ENCODE measurements around the gene HYPK. TPM values are rescaled to one million over a fixed set of nuclear protein-coding genes. Genes with fewer than 3 reads are reported as not detected.

The HYPK gene, protein sequence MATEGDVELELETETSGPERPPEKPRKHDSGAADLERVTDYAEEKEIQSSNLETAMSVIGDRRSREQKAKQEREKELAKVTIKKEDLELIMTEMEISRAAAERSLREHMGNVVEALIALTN
- 20.6 TPM for total RNA-seq (2021; ENCODE audit: unreplicated experiment)
- 4.4 and 5.8 TPM in 2 replicates for polyA plus RNA-seq (2012)
- Bru-seq, nascent RNA: percentile 96 among the genes with signal in this experiment
- BruChase-seq, experiment 1, labeled RNA remaining after a 6-hour chase: percentile 95 among the genes with signal in this experiment
- BruChase-seq, experiment 2, labeled RNA remaining after a 2-hour chase: percentile 97 among the genes with signal in this experiment
- long read RNA-seq, transcript HYPK-202 (4 exons, 1,051 nt): major isoform, 81 of 118 reads
- long read RNA-seq, partial matches to known transcripts: 2 of 118 reads
- long read RNA-seq, other reads (novel, unspliced or antisense): 33 of 118 reads

DNA sequence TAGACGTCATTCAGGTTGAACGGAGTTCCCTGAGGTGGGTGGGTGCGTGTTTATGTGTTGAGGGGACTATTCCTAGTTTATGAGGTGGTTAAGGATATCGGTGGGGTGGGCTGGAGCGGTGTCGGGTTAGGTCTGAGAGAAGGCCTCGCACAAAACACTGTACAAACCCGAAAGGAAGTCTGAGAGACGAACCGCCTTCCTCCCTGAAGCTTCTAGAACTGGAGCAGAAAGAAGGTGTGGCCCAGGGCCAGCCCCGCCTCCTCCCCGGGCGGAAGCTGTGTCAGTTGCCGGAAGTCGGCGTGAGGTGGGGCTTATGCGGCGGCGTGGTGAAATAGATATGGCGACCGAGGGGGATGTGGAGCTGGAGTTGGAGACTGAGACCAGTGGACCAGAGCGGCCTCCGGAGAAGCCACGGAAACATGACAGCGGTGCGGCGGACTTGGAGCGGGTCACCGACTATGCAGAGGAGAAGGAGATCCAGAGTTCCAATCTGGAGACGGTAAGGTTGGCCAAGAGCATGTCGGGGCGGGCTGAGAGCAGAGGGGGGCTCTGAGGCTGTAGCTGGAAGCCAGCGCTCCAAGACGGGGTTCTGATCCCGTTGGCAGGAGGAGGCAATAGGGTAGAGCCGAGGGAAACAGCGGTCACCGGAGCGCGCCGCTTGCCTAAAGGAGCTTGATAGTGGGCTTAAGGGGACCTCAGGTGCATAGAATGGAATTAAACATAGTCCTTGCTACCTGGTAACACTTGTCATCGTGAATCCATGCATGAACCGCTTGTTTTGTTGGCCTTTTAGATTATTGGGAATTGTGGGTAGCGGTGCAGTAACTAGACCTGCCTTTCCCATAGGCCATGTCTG lies at the start of gene HYPK:
HYPK (plus strand) TSS at position 314 of the 856 bp plus-strand sequence; CDS start at position 338, 24 bp downstream.
- peaks cover 28 to 35% of the 10 kb centered on the region in 2 experiments for H3K36me3 ChIP-seq (ENCODE audit: control insufficient read depth in 1 of 2, insufficient read depth in 2 of 2, low read length in 2 of 2)
- peaks cover 6 to 23% of the 10 kb centered on the region in 2 experiments; a peak in 3 of 4 replicates for H3K4me1 ChIP-seq (ENCODE audit: control insufficient read depth in 1 of 2, insufficient read depth in 2 of 2, low read length in 2 of 2)
- peak within 1 kb of the TSS; percentile 92 to 99 for H3K4me3 ChIP-seq (replicated peaks in 1 of 2; ENCODE audit: low read depth in 1 of 2, low read length in 2 of 2)
- H4K20me1 ChIP-seq (ENCODE audit: insufficient read depth): no peaks in the 10 kb centered on the region
- peaks cover 21% of the 10 kb centered on the region for H3K79me2 ChIP-seq (ENCODE audit: insufficient read depth, low read length)
- RAD21 ChIA-PET (ENCODE audit: low non-redundant PET in 1 of 2, low total read pairs in 2 of 2, uncharacterized antibody in 2 of 2, unreplicated experiment in 2 of 2): interaction anchor here in 1 of 2 experiments (0.6 kb wide), 1 partner anchor 736 kb away, joined by 4 read pairs; the partner anchor contains the start of gene EIF3J
- TF ChIP-seq RAD21 (IDR thresholded peaks at IDR 0.05; ENCODE audit: low read depth): no peak
- no peak for TF ChIP-seq ELF1 (IDR thresholded peaks at IDR 0.05; ENCODE audit: borderline replicate concordance, low read depth)
- TF ChIP-seq, protein P1, sequence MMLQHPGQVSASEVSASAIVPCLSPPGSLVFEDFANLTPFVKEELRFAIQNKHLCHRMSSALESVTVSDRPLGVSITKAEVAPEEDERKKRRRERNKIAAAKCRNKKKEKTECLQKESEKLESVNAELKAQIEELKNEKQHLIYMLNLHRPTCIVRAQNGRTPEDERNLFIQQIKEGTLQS (IDR thresholded peaks at IDR 0.05): no peak
- peak; percentile 71 for TF ChIP-seq POLR2A (IDR thresholded peaks at IDR 0.05; ENCODE audit: borderline replicate concordance, extremely low read depth, insufficient read depth, insufficient read length)
- peak; percentile 87 for TF ChIP-seq POLR2AphosphoS5 (IDR thresholded peaks at IDR 0.05; ENCODE audit: low read depth, low read length)
- peak; percentile 89 for TF ChIP-seq YY1 (IDR thresholded peaks at IDR 0.05; ENCODE audit: extremely low read depth, insufficient replicate concordance, low read depth, low read length)
- H3K27me3 ChIP-seq (ENCODE audit: insufficient read depth, low read length): no peaks in the 10 kb centered on the region
- POLR2A ChIA-PET: interaction anchor here (0.9 to 1.6 kb wide), 3 partner anchors 9 to 24 kb away, joined by 3 to 7 read pairs (median 4); partner anchors contain the start of genes ELL3, MFAP1 and SERF2
- no peak within 1 kb of the TSS for H2AFZ ChIP-seq (ENCODE audit: low read depth, low read length, poor library complexity, severe bottlenecking)
- BruUV-seq (replicated peaks): TSS peak; percentile 35
- ATAC-seq: peak; percentile 89
- DNase-seq (ENCODE audit: low read depth, low spot score): peak; percentile 57
- no peaks in the 10 kb centered on the region for H3K9me3 ChIP-seq (ENCODE audit: control insufficient read depth in 1 of 2, insufficient read depth in 1 of 2, low read depth in 1 of 2, low read length in 2 of 2)
- intact Hi-C loops (cut with micrococcal nuclease): no loop called here
- CTCF ChIA-PET: interaction anchor here (1.1 to 1.6 kb wide), 2 partner anchors 23 to 25 kb away, joined by 3 to 6 read pairs; partner anchors contain the start of gene ELL3
- H3K9ac ChIP-seq (ENCODE audit: low read length): peak within 1 kb of the TSS; percentile 82
- peak within 1 kb of the TSS; percentile 76 for H3K27ac ChIP-seq (ENCODE audit: low read depth, low read length)
- H3K4me2 ChIP-seq (ENCODE audit: low read length): peak within 1 kb of the TSS; percentile 90
- no peaks in the 10 kb centered on the region for H3K9me2 ChIP-seq (ENCODE audit: insufficient read depth)

All from HCT116 (cell line).